Measurements from ENCODE around the gene MRPS21.

MRPS21 gene

GRCh38 chr1:150268705-150269403 lies 24.8 kb upstream of the MRPS21 start, which contains the start of gene APH1A:
APH1A (minus strand) TSS chr1:150269016; CDS start chr1:150268810, 206 bp downstream.
- Histone ChIP-seq H3K9ac (ENCODE audit: low read length) (peak within 1 kb of the TSS; percentile 97), H3K9me3 (ENCODE audit: insufficient read depth, low read length) (no peaks in the 10 kb centered on the region), H3K79me2 (ENCODE audit: insufficient read depth, low read length) (peaks cover 17% of the 10 kb centered on the region), H2AFZ (ENCODE audit: low read depth, low read length, severe bottlenecking) (peak within 1 kb of the TSS; percentile 95), H3K4me3 (ENCODE audit: insufficient read depth, low read length, poor library complexity, severe bottlenecking) (peak within 1 kb of the TSS; percentile 94), H4K20me1 (ENCODE audit: low read depth, low read length) (no peaks in the 10 kb centered on the region), H3F3A (ENCODE audit: insufficient read depth) (peaks cover 3% of the 10 kb centered on the region; the same call in 1 of the 2 replicates), H3K27me3 (ENCODE audit: low read length) (no peaks in the 10 kb centered on the region), H3K36me3 (ENCODE audit: low read length) (no peaks in the 10 kb centered on the region), H3K4me2 (ENCODE audit: low read depth, low read length, poor library complexity, severe bottlenecking) (peak within 1 kb of the TSS; percentile 85), H3K9me2 (replicated peaks; ENCODE audit: insufficient read depth, low read length) (no peaks in the 10 kb centered on the region), H3K27ac (ENCODE audit: low read depth, low read length) (peak within 1 kb of the TSS; percentile 60)
- TF ChIP-seq EZH2phosphoT487 (conservative IDR thresholded peaks at IDR 0.05; ENCODE audit: low read length), result no peak
- TF ChIP-seq CTCF (IDR thresholded peaks at IDR 0.05; ENCODE audit: insufficient read depth, low read length, poor library complexity, severe bottlenecking), result no peak

GRCh38 chr1:150269451-150269850 lies 24.2 kb upstream of the MRPS21 start:
- Histone ChIP-seq H3K4me3 (ENCODE audit: insufficient read depth, low read length, poor library complexity, severe bottlenecking) (peak overlapping the region; percentile 94), H3K4me2 (ENCODE audit: low read depth, low read length, poor library complexity, severe bottlenecking) (peak overlapping the region; percentile 85), H3K9ac (ENCODE audit: low read length) (peak overlapping the region; percentile 97), H3K27ac (ENCODE audit: low read depth, low read length) (no peak overlapping the region), H3K79me2 (ENCODE audit: insufficient read depth, low read length) (peaks cover 17% of the 10 kb centered on the region), H3K9me2 (replicated peaks; ENCODE audit: insufficient read depth, low read length) (no peaks in the 10 kb centered on the region), H3K36me3 (ENCODE audit: low read length) (no peaks in the 10 kb centered on the region), H2AFZ (ENCODE audit: low read depth, low read length, severe bottlenecking) (peak overlapping the region; percentile 95), H4K20me1 (ENCODE audit: low read depth, low read length) (no peaks in the 10 kb centered on the region), H3F3A (ENCODE audit: insufficient read depth) (peaks cover 1% of the 10 kb centered on the region; the same call in 1 of the 2 replicates), H3K27me3 (ENCODE audit: low read length) (no peaks in the 10 kb centered on the region), H3K9me3 (ENCODE audit: insufficient read depth, low read length) (no peaks in the 10 kb centered on the region)
- TF ChIP-seq EZH2phosphoT487 (conservative IDR thresholded peaks at IDR 0.05; ENCODE audit: low read length), result no peak
- no peak for TF ChIP-seq CTCF (IDR thresholded peaks at IDR 0.05; ENCODE audit: insufficient read depth, low read length, poor library complexity, severe bottlenecking)

GRCh38 chr1:150271291-150271959 lies 22.2 kb upstream of the MRPS21 start:
- no peaks in the 10 kb centered on the region for H3K9me3 ChIP-seq (ENCODE audit: insufficient read depth, low read length)
- H3K36me3 ChIP-seq (ENCODE audit: low read length), result no peaks in the 10 kb centered on the region
- H3K27ac ChIP-seq (ENCODE audit: low read depth, low read length), result no peak overlapping the region
- no peaks in the 10 kb centered on the region for H3F3A ChIP-seq (ENCODE audit: insufficient read depth)
- H3K9ac ChIP-seq (ENCODE audit: low read length), result no peak overlapping the region
- H4K20me1 ChIP-seq (ENCODE audit: low read depth, low read length), result no peaks in the 10 kb centered on the region
- no peak overlapping the region for H3K4me2 ChIP-seq (ENCODE audit: low read depth, low read length, poor library complexity, severe bottlenecking)
- peaks cover 17% of the 10 kb centered on the region for H3K79me2 ChIP-seq (ENCODE audit: insufficient read depth, low read length)
- no peak overlapping the region for H3K4me3 ChIP-seq (ENCODE audit: insufficient read depth, low read length, poor library complexity, severe bottlenecking)
- TF ChIP-seq CTCF (IDR thresholded peaks at IDR 0.05; ENCODE audit: insufficient read depth, low read length, poor library complexity, severe bottlenecking), result no peak
- TF ChIP-seq EZH2phosphoT487 (conservative IDR thresholded peaks at IDR 0.05; ENCODE audit: low read length), result no peak
- H2AFZ ChIP-seq (ENCODE audit: low read depth, low read length, severe bottlenecking), result no peak overlapping the region
- no peaks in the 10 kb centered on the region for H3K9me2 ChIP-seq (replicated peaks; ENCODE audit: insufficient read depth, low read length)
- H3K27me3 ChIP-seq (ENCODE audit: low read length), result no peaks in the 10 kb centered on the region

Data from SU-DHL-6 (cell line).